HEK293 (cell line): Measurements from ENCODE around the gene FAM120A.

Source experiments
- CTCF ChIA-PET: fragments of 350-600 bp; formaldehyde crosslinking; extraction: SDS; loops from one replicate; lab custom pipeline; 2021; ENCODE audit warnings: antibody characterized with exemption; lab: Yijun Ruan, JAX
- POLR2A ChIA-PET: fragments of 300-600 bp; formaldehyde crosslinking; extraction: SDS; loops from one replicate; lab custom pipeline; 2020; ENCODE audit warnings: antibody characterized with exemption, inconsistent platforms; lab: Yijun Ruan, JAX
- H3K27ac ChIP-seq: fragments of 200-500 bp; sonication (Bioruptor generic); 2 replicates; pipeline ENCODE4 v1.5.1; 2014; ENCODE audit warnings: low read depth, low read length, control low read depth, inconsistent platforms; ENCODE audit errors: extremely low read depth
- H3K36me3 ChIP-seq, 2 experiments: fragments of 200-500 bp in 1 of 2; sonication (Bioruptor generic) in 1 of 2; 1 replicate in 1 of 2; 2 replicates in 1 of 2; pipeline ENCODE4 v1.5.1; 2014 to 2017; ENCODE audit warnings: inconsistent platforms in 2 of 2, low read length in 2 of 2; ENCODE audit not compliant: control insufficient read depth in 2 of 2, insufficient read depth in 1 of 2
- H3K4me1 ChIP-seq: fragments of 200-500 bp; sonication (Bioruptor generic); 2 replicates; pipeline ENCODE4 v1.5.1; 2014; ENCODE audit warnings: mild to moderate bottlenecking, low read length, inconsistent platforms; ENCODE audit not compliant: control insufficient read depth, insufficient read depth
- H3K4me3 ChIP-seq: 2 replicates; pipeline ENCODE4 v1.5.1; 2011; ENCODE audit warnings: low read depth, mild to moderate bottlenecking, control low read depth, low read length, moderate library complexity
- H3K9me3 ChIP-seq: fragments of 200-500 bp; sonication (Bioruptor generic); 2 replicates; pipeline ENCODE4 v1.5.1; 2014; ENCODE audit warnings: low read depth, low read length, inconsistent platforms; ENCODE audit not compliant: control insufficient read depth, insufficient read depth
- BCL11A ChIP-seq: fragments of 450-650 bp; formaldehyde crosslinking; IDR thresholded peaks from 2 replicates; pipeline ENCODE4 v1.5.1; 2016; ENCODE audit warnings: low read depth, missing biosample characterization, missing genetic modification characterization
- GFI1B ChIP-seq: fragments of 450-650 bp; formaldehyde crosslinking; IDR thresholded peaks from 2 replicates; pipeline ENCODE4 v1.5.1; 2016; ENCODE audit warnings: missing biosample characterization, missing genetic modification characterization
- GLIS2 ChIP-seq: fragments of 450-650 bp; formaldehyde crosslinking; IDR thresholded peaks from 2 replicates; pipeline ENCODE4 v1.5.1; 2016; ENCODE audit warnings: missing biosample characterization, missing genetic modification characterization
- HOXC10 ChIP-seq: sonication (generic); formaldehyde crosslinking; IDR thresholded peaks from 2 replicates; pipeline ENCODE4 v1.8.1; 2023; ENCODE audit warnings: mild to moderate bottlenecking, missing genetic modification reagents
- IKZF3 ChIP-seq: fragments of 450-650 bp; IDR thresholded peaks from 2 replicates; pipeline ENCODE4 v1.5.0; 2018; ENCODE audit warnings: missing biosample characterization, mild to moderate bottlenecking, missing genetic modification characterization, moderate library complexity
- TCF7L2 ChIP-seq: IDR thresholded peaks from 2 replicates; pipeline ENCODE4 v1.6.1; 2011; ENCODE audit warnings: low read depth, mild to moderate bottlenecking, inconsistent platforms, low read length, moderate library complexity, borderline replicate concordance
- ZNF10 ChIP-seq: fragments of 450-650 bp; formaldehyde crosslinking; IDR thresholded peaks from 2 replicates; pipeline ENCODE4 v1.5.1; 2017; ENCODE audit warnings: missing biosample characterization, missing genetic modification characterization
- ZNF138 ChIP-seq: fragments of 450-650 bp; formaldehyde crosslinking; IDR thresholded peaks from 2 replicates; pipeline ENCODE4 v1.5.1; 2016; ENCODE audit warnings: missing biosample characterization, missing genetic modification characterization, borderline replicate concordance
- ZNF292 ChIP-seq: fragments of 450-650 bp; formaldehyde crosslinking; IDR thresholded peaks from 2 replicates; pipeline ENCODE4 v1.5.1; 2016; ENCODE audit warnings: low read depth, missing biosample characterization, missing genetic modification characterization, borderline replicate concordance
- ZNF311 ChIP-seq: fragments of 450-650 bp; formaldehyde crosslinking; IDR thresholded peaks from 2 replicates; pipeline ENCODE4 v1.5.1; 2017; ENCODE audit warnings: missing biosample characterization, missing genetic modification characterization, borderline replicate concordance
- ZNF324 ChIP-seq: fragments of 450-650 bp; formaldehyde crosslinking; IDR thresholded peaks from 2 replicates; pipeline ENCODE4 v1.5.1; 2016; ENCODE audit warnings: missing biosample characterization, missing genetic modification characterization
- ZNF366 ChIP-seq: fragments of 450-650 bp; formaldehyde crosslinking; conservative IDR thresholded peaks from 2 replicates; pipeline ENCODE4 v1.5.1; 2016; ENCODE audit warnings: missing biosample characterization, missing genetic modification characterization
- ZNF521 ChIP-seq: fragments of 450-650 bp; formaldehyde crosslinking; IDR thresholded peaks from 2 replicates; pipeline ENCODE4 v1.5.1; 2017; ENCODE audit warnings: missing biosample characterization, mild to moderate bottlenecking, missing genetic modification characterization
- TF ChIP-seq, protein P1 (sequence below): fragments of 450-650 bp; formaldehyde crosslinking; IDR thresholded peaks from 2 replicates; pipeline ENCODE4 v1.5.1; 2016; ENCODE audit warnings: missing biosample characterization, missing genetic modification characterization
- TF ChIP-seq, protein P2 (sequence below): fragments of 450-650 bp; IDR thresholded peaks from 2 replicates; pipeline ENCODE4 v1.5.1; 2018; ENCODE audit warnings: missing biosample characterization, mild to moderate bottlenecking, missing genetic modification characterization
- TF ChIP-seq, protein P3 (sequence below): fragments of 450-650 bp; formaldehyde crosslinking; IDR thresholded peaks from 2 replicates; pipeline ENCODE4 v1.5.1; 2016; ENCODE audit warnings: missing biosample characterization, missing genetic modification characterization
- TF ChIP-seq, protein P4 (sequence below): fragments of 450-650 bp; formaldehyde crosslinking; IDR thresholded peaks from 2 replicates; pipeline ENCODE4 v1.5.1; 2016; ENCODE audit warnings: missing biosample characterization, missing genetic modification characterization
- TF ChIP-seq, protein P5 (sequence below): fragments of 450-650 bp; formaldehyde crosslinking; optimal IDR thresholded peaks from 2 replicates; pipeline ENCODE3; 2016; ENCODE audit warnings: missing biosample characterization, mild to moderate bottlenecking, missing genetic modification characterization
- TF ChIP-seq, protein P6 (sequence below): fragments of 450-650 bp; formaldehyde crosslinking; IDR thresholded peaks from 2 replicates; pipeline ENCODE4 v1.5.1; 2016; ENCODE audit warnings: missing biosample characterization, missing genetic modification characterization
- TF ChIP-seq, protein P7 (sequence below): fragments of 450-650 bp; formaldehyde crosslinking; IDR thresholded peaks from 2 replicates; pipeline ENCODE4 v1.5.1; 2016; ENCODE audit warnings: missing biosample characterization, missing genetic modification characterization, low read depth

FAM120A gene

DNA sequence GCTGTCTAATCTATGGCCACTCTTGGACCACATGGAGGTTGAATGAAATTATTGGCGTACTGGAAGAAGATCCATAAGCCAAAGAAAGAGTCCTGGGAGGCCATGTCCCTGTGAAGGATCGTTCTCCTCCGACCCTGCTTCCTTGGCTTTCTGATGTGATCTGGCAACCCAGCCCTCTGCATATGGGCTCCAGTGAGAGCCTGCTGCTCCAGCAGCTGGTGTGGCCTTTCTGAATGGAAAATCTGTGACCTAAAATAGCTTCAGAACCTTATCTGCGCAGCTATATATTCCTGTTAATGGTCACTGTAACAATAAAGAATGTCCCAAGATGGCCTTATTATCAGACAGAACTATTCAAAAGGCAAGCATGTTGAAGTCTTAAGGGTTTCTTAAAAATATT is 84.7 kb downstream of the FAM120A start (continued):
- TF ChIP-seq ZNF311 (tag by site-specific recombination), result no peak

DNA sequence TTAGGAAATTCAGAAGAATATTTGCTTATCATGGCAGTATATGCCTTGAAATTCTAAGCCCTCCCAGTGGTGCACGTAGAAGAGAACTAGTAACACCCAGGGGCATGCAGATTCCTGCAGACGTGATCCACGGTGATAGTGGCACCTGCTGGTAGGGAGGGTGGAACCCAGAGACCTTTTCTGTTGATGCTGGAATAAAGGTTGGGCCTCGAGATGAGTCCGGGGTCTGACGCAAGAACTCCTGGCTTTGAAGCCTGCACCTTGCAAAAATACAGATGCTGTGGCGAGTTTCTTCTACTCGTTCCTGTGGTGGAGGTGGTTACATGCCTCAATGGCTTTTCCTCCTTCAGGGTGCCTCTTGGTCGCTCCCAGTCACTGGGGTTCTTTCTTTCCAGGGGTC is 85.4 kb downstream of the FAM120A start:
- Histone ChIP-seq H3K27ac (no peak overlapping the region), H3K9me3 (no peaks in the 10 kb centered on the region), H3K36me3 (peaks cover 4 to 64% of the 10 kb centered on the region in 2 experiments; a peak in 1 of 3 replicates), H3K4me1 (no peaks in the 10 kb centered on the region), H3K4me3 (no peak overlapping the region)
- ChIA-PET POLR2A (no interaction called here), CTCF (no interaction called here)
- TF ChIP-seq, protein P1, sequence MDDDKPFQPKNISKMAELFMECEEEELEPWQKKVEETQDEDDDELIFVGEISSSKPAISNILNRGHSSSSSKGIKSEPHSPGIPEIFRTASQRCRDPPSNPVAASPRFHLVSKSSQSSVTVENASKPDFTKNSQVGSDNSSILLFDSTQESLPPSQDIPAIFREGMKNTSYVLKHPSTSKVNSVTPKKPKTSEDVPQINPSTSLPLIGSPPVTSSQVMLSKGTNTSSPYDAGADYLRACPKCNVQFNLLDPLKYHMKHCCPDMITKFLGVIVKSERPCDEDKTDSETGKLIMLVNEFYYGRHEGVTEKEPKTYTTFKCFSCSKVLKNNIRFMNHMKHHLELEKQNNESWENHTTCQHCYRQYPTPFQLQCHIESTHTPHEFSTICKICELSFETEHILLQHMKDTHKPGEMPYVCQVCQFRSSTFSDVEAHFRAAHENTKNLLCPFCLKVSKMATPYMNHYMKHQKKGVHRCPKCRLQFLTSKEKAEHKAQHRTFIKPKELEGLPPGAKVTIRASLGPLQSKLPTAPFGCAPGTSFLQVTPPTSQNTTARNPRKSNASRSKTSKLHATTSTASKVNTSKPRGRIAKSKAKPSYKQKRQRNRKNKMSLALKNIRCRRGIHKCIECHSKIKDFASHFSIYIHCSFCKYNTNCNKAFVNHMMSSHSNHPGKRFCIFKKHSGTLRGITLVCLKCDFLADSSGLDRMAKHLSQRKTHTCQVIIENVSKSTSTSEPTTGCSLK (tag by site-specific recombination), result no peak
- TF ChIP-seq HOXC10 (CRISPR knock-in tag) (no peak), BCL11A (no peak)
- TF ChIP-seq, protein P2, sequence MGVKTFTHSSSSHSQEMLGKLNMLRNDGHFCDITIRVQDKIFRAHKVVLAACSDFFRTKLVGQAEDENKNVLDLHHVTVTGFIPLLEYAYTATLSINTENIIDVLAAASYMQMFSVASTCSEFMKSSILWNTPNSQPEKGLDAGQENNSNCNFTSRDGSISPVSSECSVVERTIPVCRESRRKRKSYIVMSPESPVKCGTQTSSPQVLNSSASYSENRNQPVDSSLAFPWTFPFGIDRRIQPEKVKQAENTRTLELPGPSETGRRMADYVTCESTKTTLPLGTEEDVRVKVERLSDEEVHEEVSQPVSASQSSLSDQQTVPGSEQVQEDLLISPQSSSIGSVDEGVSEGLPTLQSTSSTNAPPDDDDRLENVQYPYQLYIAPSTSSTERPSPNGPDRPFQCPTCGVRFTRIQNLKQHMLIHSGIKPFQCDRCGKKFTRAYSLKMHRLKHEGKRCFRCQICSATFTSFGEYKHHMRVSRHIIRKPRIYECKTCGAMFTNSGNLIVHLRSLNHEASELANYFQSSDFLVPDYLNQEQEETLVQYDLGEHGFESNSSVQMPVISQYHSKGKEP (tag by site-specific recombination), result no peak

DNA sequence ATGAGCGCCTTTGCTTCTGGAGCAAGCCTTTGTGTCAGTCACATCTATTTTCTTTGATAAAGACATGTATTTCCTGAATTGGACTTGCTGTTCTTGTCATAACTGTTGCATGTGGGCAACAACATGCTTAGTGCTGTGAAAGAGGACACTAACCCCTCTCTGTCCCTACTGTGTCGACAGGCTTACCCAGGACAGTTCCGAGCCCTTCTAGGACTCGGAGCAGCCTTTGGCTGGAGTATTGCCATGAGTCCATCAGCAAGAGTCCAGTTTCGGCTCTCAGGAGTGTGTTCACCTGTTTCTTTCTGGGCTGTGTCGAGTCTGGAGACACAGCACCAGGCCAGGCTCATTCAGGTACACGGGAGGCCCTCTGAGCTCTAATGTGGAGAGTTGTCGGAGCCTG is 88.8 kb downstream of the FAM120A start:
- POLR2A ChIA-PET, result no interaction called here
- H3K36me3 ChIP-seq, result peaks cover 4 to 58% of the 10 kb centered on the region in 2 experiments; a peak in 1 of 3 replicates
- no peaks in the 10 kb centered on the region for H3K4me1 ChIP-seq
- CTCF ChIA-PET, result interaction anchor here (1.4 kb wide), 1 partner anchor 26 kb away, joined by 4 read pairs; no protein-coding TSS in a partner anchor
- H3K4me3 ChIP-seq, result no peak overlapping the region
- no peaks in the 10 kb centered on the region for H3K9me3 ChIP-seq
- no peak overlapping the region for H3K27ac ChIP-seq
- TF ChIP-seq GFI1B (tag by site-specific recombination) (no peak), BCL11A (no peak), IKZF3 (no peak), TCF7L2 (no peak), ZNF138 (no peak), ZNF366 (tag by site-specific recombination) (no peak), ZNF10 (tag by site-specific recombination) (no peak), ZNF292 (tag by site-specific recombination) (no peak), ZNF521 (tag by site-specific recombination) (no peak), ZNF324 (tag by site-specific recombination) (no peak), GLIS2 (tag by site-specific recombination) (no peak)
- TF ChIP-seq, protein P3, sequence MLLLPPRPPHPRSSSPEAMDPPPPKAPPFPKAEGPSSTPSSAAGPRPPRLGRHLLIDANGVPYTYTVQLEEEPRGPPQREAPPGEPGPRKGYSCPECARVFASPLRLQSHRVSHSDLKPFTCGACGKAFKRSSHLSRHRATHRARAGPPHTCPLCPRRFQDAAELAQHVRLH, result no peak
- TF ChIP-seq, protein P4, sequence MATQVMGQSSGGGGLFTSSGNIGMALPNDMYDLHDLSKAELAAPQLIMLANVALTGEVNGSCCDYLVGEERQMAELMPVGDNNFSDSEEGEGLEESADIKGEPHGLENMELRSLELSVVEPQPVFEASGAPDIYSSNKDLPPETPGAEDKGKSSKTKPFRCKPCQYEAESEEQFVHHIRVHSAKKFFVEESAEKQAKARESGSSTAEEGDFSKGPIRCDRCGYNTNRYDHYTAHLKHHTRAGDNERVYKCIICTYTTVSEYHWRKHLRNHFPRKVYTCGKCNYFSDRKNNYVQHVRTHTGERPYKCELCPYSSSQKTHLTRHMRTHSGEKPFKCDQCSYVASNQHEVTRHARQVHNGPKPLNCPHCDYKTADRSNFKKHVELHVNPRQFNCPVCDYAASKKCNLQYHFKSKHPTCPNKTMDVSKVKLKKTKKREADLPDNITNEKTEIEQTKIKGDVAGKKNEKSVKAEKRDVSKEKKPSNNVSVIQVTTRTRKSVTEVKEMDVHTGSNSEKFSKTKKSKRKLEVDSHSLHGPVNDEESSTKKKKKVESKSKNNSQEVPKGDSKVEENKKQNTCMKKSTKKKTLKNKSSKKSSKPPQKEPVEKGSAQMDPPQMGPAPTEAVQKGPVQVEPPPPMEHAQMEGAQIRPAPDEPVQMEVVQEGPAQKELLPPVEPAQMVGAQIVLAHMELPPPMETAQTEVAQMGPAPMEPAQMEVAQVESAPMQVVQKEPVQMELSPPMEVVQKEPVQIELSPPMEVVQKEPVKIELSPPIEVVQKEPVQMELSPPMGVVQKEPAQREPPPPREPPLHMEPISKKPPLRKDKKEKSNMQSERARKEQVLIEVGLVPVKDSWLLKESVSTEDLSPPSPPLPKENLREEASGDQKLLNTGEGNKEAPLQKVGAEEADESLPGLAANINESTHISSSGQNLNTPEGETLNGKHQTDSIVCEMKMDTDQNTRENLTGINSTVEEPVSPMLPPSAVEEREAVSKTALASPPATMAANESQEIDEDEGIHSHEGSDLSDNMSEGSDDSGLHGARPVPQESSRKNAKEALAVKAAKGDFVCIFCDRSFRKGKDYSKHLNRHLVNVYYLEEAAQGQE, result no peak
- TF ChIP-seq, protein P5, sequence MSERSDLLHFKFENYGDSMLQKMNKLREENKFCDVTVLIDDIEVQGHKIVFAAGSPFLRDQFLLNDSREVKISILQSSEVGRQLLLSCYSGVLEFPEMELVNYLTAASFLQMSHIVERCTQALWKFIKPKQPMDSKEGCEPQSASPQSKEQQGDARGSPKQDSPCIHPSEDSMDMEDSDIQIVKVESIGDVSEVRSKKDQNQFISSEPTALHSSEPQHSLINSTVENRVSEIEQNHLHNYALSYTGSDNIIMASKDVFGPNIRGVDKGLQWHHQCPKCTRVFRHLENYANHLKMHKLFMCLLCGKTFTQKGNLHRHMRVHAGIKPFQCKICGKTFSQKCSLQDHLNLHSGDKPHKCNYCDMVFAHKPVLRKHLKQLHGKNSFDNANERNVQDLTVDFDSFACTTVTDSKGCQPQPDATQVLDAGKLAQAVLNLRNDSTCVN, result no peak
- TF ChIP-seq, protein P6, sequence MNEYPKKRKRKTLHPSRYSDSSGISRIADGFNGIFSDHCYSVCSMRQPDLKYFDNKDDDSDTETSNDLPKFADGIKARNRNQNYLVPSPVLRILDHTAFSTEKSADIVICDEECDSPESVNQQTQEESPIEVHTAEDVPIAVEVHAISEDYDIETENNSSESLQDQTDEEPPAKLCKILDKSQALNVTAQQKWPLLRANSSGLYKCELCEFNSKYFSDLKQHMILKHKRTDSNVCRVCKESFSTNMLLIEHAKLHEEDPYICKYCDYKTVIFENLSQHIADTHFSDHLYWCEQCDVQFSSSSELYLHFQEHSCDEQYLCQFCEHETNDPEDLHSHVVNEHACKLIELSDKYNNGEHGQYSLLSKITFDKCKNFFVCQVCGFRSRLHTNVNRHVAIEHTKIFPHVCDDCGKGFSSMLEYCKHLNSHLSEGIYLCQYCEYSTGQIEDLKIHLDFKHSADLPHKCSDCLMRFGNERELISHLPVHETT (tag by site-specific recombination), result no peak
- TF ChIP-seq, protein P7, sequence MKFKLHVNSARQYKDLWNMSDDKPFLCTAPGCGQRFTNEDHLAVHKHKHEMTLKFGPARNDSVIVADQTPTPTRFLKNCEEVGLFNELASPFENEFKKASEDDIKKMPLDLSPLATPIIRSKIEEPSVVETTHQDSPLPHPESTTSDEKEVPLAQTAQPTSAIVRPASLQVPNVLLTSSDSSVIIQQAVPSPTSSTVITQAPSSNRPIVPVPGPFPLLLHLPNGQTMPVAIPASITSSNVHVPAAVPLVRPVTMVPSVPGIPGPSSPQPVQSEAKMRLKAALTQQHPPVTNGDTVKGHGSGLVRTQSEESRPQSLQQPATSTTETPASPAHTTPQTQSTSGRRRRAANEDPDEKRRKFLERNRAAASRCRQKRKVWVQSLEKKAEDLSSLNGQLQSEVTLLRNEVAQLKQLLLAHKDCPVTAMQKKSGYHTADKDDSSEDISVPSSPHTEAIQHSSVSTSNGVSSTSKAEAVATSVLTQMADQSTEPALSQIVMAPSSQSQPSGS (tag by site-specific recombination), result no peak
